Measurements from ENCODE around the gene GRK1.

DNA sequence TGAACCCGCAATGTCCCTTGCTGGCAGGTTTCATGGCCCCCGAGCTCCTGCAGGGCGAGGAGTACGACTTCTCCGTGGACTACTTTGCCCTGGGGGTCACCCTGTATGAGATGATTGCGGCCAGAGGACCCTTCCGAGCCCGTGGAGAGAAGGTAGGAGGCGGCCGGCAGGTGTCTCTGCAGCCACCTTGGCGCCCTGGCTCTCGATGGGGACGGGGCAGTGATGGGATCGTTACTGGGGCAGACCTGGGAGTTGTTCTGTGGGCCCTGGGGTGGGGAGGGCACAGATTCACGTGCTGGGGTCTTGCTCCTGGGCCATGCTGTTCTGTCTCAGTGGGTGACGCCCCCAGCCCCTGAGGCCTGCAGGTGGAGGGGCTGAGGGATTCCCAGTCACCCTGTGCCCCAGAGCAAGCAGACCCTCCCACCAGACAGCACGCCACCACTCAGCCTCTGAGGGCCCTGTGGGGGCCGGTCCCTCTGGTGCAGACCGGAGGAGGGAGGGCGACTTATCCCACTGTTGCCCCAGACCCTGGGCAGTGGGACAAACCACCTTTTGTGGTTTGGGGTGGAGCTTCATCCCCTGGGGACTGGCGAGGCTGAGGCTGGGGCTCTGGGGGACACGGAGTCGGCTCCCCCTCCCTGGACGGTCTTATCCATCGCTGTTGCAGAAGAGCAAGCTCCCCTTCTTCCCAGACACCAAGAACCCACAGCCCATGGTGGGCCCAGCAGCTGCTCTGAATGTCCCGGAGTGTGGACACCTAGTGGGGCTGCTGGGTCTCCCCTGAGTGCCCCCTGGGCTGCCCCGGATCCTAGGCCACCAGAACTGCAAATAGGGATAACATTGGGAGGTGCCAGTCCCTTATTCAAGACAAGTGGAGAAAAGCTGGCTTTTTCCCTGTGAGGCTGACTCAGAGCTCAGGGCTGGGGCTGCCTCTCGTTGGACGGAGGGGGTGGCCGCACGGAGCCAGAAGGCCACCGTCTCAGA lies 64.5 kb downstream of the GRK1 start:
- TF ChIP-seq, protein P1, sequence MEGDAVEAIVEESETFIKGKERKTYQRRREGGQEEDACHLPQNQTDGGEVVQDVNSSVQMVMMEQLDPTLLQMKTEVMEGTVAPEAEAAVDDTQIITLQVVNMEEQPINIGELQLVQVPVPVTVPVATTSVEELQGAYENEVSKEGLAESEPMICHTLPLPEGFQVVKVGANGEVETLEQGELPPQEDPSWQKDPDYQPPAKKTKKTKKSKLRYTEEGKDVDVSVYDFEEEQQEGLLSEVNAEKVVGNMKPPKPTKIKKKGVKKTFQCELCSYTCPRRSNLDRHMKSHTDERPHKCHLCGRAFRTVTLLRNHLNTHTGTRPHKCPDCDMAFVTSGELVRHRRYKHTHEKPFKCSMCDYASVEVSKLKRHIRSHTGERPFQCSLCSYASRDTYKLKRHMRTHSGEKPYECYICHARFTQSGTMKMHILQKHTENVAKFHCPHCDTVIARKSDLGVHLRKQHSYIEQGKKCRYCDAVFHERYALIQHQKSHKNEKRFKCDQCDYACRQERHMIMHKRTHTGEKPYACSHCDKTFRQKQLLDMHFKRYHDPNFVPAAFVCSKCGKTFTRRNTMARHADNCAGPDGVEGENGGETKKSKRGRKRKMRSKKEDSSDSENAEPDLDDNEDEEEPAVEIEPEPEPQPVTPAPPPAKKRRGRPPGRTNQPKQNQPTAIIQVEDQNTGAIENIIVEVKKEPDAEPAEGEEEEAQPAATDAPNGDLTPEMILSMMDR (IDR thresholded peaks at IDR 0.05) = no peak
- TF ChIP-seq POLR2A (IDR thresholded peaks at IDR 0.05) = no peak

Measured in heart left ventricle (tissue), 13 donors.